GM19395 (cell line): ENCODE results near the gene IMMT.

ENCODE experiments used
- ATAC-seq: cut with Tn5 transposase; IDR thresholded peaks from one replicate; pipeline ENCODE4 v1.9.1; 2021; ENCODE audit warnings: mild to moderate bottlenecking, moderate library complexity; ENCODE audit not compliant: unreplicated experiment

The IMMT gene

DNA sequence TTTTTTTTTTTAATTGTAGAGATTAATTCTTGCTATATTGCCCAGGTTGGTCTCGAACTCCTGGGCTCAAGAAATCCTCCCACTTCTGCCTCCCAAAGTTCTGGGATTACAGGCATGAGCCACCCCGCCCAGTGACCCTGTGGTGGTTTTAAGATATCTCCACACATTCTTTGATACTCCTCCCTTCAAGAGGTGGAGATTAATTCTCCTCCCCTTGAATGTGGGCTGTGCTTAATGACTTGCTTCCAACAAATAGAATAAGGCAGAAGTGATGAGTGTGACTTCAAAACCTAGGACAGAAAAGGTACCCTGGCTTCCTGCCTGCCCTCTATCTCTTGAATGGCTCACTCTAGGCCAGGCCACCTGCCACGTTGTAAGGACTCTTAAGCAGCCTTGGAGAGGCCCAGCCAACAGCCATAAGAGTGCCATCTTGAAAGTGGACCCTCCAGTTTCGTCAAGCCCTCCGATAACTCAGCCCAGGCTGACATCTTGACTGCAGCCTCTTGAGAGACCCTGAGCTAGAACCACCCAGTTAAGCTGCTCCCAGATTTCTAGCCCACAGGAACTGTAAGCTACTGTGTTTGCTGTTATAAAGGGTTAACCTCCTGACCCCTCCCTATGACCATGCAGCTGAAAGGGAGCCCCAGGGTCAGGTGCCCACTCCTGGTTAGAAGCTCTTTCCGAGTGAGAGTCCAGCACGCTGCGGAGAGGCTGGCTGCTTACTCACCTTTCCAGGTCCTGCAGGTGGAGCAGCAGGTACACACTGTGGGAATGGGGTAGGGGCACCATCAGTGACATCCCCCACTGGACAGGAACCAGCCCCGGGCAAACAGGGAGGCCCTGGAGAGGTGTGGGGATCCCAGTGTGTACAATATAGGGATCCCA, 31.6 kb upstream of the IMMT start:
- no peak for ATAC-seq

DNA sequence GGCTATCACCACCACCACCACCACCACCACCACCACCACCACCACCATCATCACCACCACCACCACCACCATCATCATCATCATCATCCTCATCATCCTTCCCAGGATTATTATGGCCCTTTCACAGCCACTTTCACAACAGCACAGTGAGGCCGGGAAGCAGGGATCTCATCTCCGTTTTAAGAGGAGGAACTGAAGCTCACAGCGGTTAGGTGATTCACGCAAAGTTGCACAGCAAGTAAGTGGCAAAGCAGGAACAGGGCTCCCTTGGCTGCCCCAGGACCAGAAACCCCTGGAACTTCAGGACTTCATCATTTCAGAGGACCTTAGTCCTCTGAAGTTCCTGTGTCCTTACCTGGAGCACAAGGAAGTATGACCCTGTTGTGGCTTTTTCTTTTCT, 30.8 kb upstream of the IMMT start:
- no peak for ATAC-seq

DNA sequence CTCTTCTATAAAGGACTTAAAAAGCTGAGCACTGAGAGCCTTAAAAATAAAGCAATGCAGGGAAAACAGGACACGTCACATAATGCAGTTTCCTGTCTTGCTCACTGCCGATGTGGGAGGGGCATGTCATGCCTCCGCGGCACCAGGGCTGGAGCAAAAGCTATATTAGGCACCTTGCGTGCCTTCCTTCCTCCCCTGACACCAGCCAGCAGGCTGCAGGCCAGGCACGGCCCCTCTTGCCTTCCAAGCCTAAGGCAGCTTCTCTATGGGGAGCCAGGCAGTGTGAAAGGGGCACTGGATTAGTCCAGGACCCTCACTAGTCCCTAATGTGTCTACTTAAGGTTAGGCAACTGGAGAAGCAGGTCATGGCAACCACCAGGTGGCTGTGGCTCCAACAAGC, 30.3 kb upstream of the IMMT start:
- ATAC-seq, result peak; percentile 60

DNA sequence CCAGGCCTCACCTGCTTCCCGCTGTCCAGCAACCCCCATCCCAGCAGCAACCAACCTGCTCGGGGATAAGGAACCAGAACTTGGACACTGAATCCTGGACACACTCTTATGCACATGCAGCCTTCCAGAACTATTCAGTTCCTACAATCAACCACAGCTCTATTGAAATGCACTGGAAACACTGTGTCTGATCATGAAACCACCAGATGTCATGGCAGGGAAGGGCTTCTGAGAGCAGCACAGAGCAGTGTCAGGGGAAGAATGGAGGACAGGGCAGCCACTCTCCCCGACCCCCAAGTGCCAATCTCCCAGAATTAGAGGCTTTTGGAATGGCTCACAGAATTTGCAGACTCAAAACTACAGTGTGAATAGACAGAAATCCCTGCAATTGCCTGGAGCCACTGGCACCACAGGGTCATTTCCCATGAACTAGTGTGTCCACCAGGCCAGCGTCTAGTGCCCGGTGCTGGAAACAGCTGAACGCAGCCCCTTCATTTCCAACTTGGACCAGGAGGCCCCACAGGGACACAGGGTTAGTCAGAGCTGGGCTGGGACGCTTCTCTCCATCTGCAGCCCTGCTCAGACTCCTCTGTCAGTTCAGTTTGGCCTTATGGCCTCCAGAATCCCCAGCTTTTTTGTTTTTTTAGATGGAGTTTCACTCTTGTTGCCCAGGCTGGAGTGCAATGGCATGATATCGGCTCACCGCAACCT, 29.5 kb upstream of the IMMT start:
- ATAC-seq, result no peak

DNA sequence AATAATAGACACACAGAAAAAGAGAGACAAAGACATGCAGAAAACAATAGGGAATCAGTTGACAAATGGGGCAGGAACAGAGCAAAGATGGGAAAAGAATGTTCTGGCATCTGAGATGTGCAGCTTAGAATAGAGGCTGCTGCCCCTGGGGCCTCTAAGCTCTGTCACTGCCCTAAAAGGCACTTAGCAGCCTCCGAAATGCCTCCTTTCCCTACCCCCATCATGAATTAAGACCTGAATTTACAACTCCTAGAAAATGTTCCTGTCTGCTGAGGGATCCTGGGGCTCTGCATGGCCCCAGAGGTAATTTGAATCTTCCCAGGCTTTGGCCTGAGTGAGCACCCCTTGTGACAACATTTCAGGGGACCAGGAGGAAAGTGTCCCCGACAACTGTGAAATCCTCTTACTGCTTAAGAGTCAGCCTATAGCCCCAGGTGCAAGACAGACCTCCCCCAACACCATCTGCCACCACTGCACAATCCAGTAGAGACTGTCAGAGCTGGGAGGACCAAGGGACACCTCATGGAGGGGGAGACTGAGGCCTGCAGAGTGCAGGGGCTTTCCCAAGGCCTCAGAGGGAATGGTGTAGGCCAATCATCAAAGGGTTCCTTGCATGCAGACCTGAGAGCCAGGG, 28.8 kb upstream of the IMMT start:
- ATAC-seq, result no peak

DNA sequence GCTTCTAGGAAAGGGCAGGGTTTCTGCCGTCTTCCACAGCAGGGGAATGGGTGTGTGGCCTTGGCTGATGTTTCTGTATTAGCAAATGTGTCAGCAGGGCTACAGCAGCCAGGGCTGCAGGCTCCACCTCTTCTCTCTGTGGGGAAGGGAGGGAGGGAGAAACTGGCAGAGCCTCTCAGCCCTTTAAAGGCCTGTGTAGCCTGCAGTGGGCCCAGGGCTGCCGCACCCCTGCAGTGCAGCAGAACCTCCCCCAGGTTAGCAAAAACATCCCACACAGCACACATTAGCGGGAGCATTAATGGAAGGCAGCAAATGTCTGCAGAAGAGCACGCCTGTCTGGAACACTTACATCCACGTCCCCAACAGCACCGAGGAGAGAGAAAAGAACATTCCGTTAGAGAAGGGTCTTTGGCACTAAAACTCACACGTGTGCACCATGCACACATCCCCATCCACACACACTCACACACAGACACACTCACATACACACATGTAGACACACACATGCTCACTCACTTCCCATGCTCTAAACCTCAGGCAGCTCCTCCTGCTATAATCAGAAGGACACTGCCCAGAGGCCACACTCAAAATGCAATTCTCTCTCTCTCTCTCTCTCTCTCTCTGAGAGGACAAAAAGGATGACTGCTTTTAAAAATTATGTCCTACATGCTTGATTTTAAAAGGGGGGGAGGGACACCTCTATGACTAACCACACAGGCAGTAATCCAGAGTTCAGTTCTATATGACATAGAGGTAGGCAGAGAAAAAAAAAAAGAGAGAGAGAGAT, 28.1 kb upstream of the IMMT start:
- no peak for ATAC-seq

DNA sequence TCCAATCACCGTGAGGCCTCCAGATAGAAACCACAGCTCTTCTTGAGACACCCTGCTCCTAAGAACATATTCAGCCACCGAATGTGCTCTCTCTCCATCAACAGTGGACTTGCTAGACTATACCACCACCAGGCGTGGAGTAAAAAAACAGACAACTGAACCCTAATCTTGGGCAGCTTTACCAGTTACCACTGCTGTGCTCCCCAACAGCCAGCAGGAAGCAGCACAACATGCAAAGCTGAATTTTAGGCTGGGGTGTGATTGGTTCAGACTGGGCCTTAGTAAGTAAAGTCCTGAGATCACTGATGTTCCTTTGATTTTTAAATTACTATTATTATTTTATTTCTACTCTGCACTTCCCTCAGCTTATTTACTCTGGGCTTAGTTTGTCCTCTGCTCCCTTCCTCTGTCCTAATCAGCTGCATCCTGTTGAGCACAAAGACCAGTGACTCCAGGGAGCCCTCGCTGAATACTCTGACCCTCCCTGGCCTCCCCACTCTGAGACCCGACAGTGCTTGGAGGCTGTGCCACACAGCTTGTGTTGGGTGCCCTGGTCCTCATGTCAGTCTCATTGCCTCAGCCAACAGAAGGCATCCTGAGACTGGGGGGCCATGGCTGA, 25.9 kb upstream of the IMMT start:
- ATAC-seq, result no peak

DNA sequence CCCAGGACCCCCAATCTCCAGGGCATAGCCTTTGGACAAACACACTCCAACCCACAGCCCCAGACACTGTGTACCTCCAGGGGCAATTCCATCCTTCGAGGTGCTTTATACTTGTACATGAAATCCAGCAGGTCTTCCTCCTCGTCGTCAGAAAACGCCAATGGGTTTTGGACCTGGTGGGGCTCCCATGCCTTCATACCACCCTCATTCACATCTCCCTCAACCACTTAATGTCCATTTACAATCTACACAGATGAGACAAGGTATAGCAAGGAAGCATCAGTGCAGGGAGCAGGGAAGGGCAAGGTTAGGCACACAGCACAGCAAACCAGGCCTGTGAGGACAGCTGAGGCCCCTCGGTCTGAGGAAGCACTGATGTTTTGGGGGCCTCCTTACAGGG, 24.6 kb upstream of the IMMT start:
- no peak for ATAC-seq

DNA sequence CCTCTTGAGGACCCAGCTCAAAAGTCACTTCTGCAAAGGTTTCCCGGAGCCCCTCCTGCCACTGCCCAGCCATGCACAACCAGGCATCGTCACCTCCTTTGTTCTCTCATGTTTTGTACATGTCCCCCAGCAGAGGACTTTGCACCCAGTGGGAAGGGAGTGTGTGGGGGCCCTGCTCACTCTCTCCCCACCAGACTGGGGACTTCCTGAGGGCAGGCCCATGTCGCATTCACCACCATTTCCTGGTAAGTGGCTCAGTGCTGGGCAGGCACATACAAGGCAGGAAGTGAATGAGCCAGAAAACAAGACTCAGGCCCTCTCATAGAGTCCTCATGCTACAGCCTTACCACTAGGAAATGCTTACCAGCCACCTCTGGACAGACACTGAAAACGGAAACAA, 22.9 kb upstream of the IMMT start:
- no peak for ATAC-seq

DNA sequence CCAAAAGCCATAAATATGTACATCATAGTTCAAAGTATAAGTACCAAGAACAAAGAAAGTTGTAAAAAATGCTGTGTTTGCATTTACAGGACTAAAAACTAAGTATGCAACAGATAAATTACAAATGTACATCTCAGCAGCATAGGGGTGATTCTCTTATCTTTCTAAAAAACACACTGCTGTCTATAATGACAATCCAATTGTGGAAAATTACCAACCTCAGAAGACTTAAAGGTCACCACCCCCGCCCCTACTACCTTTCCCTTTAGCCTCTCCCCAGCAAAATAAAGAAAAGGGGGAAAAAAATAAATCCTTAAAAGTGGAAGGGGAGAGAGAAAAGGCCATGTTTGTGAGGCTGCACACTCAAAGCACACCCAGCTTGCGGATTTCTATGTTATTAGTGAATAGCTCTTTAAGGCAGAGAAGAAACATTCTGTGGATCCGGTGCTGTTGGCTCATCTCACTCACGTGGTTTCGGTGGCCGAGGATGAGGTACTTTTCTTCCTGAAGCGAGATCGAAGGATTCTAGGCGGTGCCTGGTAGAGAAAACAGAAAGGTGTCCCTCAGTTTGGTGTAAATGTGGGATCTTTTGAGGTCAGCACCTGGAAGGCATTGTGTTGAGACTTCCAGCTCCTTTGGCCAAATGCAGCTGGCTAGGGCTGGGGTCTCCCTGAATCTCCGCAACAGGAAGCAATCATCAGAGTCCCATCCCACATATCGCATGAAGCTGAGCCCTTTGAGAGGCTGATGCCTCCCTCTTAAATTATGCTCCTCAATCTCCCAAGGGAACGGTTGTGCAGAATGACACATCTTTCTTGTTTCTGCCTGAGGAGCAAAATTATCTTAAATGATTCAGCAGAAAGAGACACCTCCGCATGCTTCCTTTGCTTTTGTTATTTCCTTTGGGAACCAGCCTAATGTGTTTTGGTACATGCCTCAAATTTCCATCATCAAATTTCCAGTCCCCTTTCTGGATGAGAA, 21.6 kb upstream of the IMMT start:
- no peak for ATAC-seq

DNA sequence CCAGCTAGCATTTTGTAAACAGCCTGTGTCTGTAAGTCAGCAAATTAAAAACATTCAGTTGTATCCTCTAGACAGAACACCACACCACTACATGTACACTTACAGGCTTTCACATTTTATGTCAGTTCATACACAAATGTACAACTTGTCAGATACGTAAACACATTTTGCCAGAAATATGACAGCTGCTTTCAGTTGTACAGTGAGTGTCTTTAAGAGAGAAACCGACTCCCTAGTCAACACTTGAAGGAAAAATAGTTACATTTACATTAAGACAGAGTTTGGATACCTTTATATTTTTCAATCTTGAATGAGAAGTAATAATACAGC, 19.2 kb upstream of the IMMT start:
- ATAC-seq, result no peak

DNA sequence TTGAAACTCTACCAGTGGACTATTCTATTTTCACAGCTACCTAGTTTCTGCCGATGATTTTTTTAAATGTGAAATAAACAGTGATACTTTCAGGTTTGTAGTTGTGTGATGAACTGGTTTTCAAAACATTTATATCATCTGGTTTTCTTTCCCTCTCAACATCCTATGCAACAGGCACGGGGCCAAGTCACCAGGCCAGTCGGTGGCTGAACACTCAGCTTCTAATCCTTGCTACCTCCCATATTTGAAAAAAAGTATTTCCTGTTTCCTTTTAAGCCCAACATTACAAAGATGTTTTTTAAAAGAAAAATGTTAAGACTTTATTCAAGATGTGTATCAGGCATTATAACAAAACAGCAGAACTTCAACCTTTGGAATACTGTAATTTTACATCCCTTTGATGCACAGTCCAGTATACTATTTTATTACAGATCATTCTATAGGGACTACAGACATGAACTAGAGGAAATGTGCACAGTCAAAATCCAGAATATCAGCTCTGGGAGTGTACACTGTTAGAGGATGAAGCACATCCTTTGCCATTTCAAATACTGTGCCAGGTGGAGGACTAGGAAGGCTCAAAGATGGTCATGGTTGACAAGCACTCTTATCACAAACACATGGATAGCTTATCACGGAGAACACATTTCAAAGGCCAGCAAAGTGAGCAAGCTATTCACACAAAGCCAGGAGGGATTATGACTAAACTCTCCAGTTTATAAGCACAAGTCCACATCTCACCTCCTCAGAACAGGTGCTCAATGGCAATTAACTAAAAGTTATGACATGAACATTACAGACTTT, 18.6 kb upstream of the IMMT start:
- no peak for ATAC-seq

DNA sequence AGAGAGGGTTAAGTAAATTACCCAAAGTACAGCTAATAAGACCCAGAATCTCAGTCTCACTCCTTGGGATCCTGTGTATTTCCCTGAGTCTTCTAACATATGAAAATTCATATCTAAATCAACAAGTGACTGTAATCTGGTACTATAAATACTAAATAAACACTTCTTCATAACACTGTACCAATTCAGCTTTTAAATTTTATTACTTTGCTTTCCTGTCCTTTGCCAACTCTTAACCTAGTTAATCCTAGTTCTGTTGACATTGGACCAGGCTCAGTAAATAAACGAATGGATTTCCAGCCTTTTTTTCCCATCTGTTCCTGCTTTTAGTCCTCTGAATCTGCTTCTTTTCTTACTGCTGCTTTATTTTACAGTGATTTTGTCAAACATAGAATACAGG, 17.8 kb upstream of the IMMT start:
- ATAC-seq, result no peak

DNA sequence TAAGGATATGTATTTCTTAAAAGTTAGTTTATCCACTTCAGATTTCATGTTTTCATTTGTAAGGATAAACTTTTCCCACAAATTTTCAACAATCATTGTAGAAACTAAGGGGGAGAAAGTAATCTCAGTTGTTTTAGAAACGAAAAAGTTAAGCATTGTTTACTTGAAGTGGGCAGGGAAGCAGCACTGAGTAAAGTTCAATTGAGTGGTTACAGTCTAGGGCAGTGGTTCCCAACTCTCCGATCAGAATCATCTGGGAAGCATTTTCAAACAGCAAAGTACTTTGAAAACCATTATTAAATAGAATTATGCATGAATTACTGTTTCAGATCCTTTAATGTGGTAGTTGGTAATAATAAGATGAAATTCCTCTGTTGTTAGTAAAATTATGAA, 16.5 kb upstream of the IMMT start:
- no peak for ATAC-seq

DNA sequence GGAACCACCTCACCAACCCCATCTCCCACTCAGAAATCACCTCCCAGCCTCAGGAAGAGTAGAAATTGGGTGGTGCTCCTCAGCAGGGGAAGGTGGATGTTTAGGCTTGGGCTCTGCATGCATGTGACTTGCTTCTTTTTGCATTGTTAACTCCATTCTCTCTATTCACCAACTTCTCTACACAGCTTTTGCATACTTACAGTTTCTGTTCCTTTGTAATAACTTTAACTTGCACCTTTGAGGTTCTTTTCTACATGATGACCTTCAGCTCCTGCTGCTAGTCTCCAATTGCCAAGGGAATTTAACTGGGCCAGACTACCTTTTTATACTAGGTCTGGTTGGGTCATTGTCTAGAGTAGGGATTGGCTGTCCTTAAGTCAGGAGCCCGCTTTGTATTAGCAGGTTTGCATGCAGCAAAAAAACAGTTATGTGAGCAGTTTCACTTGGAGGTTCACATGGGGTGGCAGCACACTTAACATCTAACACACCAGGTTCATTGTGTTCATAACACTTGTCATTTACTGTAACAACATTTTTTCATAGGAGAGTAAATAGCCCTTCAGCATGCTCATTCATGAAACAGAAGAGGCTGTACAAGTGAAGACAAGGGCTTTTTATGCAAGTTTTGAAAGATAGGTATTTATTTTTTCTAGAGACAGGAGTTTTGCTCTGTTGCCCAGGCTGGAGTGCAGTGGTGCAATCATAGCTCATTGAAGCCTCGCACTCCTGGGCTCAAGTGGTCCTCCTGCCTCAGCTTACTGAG, 16.0 kb upstream of the IMMT start:
- no peak for ATAC-seq

DNA sequence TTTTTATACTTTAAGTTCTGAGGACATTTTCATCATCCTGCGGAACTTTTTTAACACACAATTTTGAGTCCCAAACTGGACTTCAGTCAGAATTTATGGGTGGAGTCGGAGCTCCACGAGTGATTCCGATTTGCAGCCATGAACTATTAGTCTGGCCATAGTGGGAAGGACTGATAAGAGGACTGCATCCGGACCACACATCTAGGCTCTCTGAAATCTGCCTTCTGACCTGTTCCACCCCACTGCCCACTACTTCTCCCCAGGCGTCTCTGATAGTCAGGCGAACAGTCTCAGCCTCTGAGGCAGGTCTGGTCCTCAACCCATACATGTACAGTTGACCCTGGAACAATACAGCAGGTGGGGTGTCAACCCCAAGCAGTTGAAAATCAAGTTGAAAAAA, 9.2 kb upstream of the IMMT start:
- no peak for ATAC-seq

DNA sequence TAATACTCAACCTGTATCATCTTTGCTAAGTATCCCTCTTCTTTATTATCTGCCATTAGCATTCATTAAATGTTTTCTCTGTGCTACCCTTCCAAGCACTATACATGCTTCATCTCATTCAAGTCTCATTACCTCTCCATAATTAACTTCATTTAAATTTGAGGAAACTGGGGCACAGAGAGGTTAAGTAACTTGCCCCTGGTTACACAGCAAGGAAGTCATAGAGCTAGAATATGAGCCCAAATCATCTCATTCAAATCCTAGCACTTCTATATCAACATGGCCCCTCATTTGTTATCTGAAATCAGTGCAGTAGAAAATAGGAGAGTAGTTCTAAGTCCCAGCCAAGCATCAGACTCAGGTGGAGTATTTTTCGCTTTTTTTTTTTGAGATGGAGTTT, 8.4 kb upstream of the IMMT start:
- ATAC-seq, result no peak

DNA sequence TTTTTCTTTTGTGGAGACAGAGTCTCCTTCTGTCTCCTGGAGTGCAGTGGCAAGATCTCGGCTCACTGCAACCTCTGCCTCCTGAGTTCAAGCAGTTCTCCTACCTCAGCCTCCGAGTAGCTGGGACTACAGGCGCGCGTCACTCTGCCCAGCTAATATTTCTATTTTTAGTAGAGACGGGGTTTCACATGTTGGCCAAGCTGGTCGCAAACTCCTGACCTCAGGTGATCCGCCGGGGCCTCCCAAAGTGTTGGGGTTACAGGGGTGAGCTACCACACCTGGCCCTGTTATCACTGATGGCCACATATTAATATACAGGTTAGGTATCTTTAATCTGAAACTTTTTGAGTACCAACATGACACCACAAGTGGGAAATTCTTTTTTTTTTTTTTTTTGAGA, 7.4 kb upstream of the IMMT start:
- no peak for ATAC-seq
